ENCODE results near the gene LZTS2.

DNA sequence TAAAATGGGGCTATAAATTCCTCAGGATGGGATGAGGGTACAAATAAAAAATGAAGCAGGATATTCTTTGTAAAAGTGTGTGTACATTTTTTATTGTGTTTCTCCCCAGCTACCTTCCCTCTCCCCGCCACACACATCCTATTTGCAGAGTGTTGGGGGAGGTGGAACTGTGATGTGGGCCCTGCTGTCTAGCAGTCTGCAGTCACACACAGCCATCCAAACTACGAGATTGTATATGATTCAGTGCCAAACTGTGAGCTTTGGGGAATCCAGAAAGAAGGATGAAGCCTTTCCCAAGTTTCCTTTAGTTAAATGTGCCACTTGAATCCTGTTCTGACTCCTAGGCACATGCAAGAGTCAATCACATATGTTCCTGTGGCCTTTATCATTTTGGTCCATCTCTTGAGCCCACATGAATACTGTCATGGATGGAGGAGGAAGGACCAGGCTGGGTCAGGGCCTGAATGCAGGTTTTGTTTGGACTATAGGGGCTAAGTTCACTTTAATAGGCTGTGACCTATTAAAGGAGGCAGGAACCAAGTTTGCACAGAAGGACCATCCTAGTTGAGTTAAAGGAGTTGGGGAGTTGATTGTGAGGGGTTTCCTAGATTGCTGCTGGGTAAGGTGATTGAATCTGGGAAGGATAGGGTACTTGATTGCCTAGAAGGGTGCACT, 31.4 kb upstream of the LZTS2 start:
- TF ChIP-seq EP300 (IDR thresholded peaks at IDR 0.05) = no peak
- TF ChIP-seq, protein P1, sequence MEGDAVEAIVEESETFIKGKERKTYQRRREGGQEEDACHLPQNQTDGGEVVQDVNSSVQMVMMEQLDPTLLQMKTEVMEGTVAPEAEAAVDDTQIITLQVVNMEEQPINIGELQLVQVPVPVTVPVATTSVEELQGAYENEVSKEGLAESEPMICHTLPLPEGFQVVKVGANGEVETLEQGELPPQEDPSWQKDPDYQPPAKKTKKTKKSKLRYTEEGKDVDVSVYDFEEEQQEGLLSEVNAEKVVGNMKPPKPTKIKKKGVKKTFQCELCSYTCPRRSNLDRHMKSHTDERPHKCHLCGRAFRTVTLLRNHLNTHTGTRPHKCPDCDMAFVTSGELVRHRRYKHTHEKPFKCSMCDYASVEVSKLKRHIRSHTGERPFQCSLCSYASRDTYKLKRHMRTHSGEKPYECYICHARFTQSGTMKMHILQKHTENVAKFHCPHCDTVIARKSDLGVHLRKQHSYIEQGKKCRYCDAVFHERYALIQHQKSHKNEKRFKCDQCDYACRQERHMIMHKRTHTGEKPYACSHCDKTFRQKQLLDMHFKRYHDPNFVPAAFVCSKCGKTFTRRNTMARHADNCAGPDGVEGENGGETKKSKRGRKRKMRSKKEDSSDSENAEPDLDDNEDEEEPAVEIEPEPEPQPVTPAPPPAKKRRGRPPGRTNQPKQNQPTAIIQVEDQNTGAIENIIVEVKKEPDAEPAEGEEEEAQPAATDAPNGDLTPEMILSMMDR (IDR thresholded peaks at IDR 0.05) = no peak
- TF ChIP-seq, protein P2, sequence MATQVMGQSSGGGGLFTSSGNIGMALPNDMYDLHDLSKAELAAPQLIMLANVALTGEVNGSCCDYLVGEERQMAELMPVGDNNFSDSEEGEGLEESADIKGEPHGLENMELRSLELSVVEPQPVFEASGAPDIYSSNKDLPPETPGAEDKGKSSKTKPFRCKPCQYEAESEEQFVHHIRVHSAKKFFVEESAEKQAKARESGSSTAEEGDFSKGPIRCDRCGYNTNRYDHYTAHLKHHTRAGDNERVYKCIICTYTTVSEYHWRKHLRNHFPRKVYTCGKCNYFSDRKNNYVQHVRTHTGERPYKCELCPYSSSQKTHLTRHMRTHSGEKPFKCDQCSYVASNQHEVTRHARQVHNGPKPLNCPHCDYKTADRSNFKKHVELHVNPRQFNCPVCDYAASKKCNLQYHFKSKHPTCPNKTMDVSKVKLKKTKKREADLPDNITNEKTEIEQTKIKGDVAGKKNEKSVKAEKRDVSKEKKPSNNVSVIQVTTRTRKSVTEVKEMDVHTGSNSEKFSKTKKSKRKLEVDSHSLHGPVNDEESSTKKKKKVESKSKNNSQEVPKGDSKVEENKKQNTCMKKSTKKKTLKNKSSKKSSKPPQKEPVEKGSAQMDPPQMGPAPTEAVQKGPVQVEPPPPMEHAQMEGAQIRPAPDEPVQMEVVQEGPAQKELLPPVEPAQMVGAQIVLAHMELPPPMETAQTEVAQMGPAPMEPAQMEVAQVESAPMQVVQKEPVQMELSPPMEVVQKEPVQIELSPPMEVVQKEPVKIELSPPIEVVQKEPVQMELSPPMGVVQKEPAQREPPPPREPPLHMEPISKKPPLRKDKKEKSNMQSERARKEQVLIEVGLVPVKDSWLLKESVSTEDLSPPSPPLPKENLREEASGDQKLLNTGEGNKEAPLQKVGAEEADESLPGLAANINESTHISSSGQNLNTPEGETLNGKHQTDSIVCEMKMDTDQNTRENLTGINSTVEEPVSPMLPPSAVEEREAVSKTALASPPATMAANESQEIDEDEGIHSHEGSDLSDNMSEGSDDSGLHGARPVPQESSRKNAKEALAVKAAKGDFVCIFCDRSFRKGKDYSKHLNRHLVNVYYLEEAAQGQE (IDR thresholded peaks at IDR 0.05) = no peak

All from A549 (cell line).